Stimulated activated CD4-positive, alpha-beta T cell treated with anti-CD3 and anti-CD28 coated beads, TNF-alpha, amount 100 ng/mL, for 1 hour (primary cell): Measurements from ENCODE around the gene IRAG1.

Experiments used
- DNase-seq, 3 donors: peaks; one replicate each; pipeline ENCODE4 v3.0.0-alpha.2; 2020; ENCODE audit warnings: low read depth in 3 of 3, low spot score in 1 of 3

The IRAG1 gene, protein sequence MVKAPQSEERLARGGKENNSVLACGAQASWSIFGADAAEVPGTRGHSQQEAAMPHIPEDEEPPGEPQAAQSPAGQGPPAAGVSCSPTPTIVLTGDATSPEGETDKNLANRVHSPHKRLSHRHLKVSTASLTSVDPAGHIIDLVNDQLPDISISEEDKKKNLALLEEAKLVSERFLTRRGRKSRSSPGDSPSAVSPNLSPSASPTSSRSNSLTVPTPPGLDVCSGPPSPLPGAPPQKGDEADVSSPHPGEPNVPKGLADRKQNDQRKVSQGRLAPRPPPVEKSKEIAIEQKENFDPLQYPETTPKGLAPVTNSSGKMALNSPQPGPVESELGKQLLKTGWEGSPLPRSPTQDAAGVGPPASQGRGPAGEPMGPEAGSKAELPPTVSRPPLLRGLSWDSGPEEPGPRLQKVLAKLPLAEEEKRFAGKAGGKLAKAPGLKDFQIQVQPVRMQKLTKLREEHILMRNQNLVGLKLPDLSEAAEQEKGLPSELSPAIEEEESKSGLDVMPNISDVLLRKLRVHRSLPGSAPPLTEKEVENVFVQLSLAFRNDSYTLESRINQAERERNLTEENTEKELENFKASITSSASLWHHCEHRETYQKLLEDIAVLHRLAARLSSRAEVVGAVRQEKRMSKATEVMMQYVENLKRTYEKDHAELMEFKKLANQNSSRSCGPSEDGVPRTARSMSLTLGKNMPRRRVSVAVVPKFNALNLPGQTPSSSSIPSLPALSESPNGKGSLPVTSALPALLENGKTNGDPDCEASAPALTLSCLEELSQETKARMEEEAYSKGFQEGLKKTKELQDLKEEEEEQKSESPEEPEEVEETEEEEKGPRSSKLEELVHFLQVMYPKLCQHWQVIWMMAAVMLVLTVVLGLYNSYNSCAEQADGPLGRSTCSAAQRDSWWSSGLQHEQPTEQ

DNA sequence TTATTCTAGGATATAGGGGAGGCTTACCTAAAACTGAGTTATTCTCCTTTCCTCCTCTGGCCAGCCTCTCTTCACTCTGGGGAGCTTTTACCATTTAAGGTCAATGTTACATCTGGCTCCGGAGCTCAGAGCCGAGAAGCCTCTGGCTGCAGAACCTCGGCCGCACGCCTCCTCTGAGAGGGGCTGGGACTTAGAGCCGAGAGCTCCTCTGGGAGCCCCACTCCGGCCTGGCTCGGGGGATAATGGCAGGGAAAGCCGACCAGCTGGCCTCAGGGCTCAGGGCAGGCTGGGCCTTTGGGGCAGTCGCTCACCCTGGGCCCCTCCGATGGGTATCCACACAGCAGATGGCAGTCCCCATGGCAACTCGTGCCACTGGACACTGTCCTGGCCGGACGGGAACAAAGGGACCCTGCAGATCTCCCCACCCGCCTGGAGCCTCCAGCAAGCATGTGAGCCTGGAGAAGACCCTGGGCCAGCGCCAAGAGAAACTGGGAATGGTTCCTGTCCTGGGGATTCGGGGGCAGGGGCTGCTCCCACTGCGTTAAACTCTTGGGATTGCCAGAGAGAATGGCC, at the start of gene IRAG1:
IRAG1 (minus strand) TSS at position 247 of the 573 bp plus-strand sequence; CDS start at position 94, 153 bp downstream.
- DNase-seq: no peak

DNA sequence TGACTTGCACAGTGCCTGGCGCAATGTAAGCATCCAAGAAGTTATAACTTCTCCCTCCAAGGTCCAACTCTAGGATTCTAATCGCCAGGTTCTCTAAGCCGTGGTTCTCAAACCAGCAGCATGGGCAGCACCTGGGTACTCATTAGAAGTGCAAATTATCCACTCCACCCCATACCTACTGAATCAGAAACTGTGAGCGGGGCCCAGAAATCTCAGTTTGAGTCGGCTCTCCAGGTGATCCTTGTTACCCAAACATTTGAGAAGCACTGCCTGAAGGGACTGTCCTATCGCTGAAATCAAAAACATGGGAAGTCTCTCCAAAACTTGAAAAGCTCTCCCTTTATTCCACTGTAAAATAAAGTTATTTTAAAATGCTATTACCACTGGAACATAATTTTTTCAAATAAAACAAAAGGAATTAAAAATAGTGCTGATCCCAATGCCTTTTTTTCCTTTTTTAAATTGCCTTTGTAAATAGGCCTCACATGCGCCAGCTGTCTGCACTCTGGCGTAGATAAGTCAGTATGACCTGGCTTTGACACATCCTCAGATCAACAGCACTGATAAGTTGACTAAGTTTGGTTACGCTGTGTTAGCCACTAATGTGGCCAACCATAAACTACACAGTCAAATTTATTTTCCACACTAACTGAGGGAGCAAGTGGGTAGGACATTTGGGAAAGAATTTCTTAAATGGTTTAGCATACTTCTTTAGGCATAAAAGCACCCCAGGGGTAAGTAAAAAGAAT, 49.1 kb upstream of the IRAG1 start:
- no peak for DNase-seq

DNA sequence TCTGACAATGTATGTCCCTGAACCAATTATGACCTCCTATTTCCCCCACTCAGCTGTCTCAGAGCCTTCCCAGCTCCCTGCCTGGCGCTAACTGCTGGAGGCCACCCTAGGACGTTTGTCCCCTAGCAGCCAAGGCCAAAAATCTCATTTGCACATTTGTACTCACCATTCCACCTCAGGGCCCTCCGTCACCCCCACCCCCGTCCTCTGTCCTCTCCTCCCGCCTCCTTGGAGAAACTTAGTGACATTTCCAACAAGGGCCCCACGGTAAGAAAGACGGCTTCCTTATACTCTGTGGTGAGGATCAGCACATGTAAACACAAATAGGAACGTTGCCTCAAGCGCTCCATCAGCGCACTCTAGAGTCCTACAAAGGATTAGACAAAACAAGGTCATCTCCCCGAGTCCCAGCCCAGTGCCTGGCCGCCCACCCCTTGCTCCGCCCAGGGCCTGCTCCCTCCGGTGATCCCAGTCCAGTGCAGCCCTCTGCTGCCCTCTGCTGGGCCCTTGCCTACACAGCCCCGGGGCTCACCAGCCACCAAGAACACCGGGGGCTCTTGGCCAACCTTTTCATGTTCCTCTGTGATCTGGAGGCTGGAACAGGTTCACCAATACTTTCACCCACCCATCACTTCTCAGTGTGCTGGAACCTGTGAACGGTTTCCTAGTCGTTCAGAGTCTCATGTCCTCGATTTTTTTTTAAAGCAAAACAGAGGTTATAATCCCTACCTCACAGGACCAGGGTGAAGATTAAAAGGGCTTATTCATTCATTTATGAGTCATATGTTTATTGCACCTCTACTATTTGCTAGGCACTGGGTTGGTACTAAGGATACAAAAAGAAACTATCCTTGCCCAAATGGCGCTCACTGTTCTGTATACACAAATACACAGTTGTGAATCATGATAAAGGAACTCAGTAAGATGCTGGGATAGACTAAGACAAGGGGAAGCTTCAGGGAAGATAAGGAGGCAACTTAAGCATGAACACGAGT, 42.2 kb upstream of the IRAG1 start:
- DNase-seq: peak; percentile 55 to 86 (median 67)

DNA sequence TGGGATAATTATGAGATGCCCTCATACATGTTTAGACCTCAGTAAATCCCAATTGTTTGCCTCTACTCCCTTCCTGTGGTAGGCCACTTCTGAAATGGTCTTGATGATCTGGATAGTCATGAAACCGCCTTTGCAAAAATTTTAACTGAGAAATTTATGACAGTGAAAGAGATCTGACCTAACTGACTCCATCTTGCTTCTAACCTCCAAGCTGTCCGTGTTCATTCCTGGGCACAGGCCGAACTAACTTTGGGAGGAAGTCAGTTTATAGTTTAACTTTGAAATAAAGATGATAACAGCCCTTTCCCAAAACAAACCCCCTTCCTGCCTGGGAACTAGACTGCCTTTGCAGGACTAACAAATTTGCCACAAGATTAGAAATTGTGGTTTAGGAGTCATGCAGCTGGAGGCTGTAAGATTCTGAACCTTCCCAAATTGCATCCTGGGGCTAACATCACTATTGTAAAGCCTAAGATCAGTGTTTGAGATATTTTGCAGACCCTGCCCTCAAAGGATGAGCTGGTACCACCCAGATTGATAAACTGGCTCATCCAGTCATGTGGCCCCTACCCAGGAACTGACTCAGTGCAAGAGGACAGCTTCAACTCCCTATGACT, 37.6 kb upstream of the IRAG1 start:
- no peak for DNase-seq

DNA sequence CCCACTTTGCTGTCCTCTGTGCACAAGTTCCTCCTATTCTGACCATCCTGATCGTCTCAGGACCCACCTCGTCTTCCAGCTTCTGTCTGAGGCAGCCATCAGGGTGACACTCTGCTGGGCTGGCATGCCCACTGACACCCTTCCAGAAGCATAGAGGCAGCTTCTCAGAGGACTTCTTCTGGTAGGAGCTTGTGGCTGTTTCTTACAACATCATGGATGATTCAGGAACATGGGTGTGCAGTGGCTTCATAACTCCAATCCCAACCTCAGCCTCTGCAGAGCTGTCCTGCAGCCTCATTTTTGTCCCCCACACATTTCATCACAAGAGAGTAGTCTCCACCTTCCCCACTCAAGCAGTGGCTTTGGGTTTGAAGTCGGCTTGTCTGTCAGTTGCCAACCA, 36.6 kb upstream of the IRAG1 start:
- DNase-seq: no peak

DNA sequence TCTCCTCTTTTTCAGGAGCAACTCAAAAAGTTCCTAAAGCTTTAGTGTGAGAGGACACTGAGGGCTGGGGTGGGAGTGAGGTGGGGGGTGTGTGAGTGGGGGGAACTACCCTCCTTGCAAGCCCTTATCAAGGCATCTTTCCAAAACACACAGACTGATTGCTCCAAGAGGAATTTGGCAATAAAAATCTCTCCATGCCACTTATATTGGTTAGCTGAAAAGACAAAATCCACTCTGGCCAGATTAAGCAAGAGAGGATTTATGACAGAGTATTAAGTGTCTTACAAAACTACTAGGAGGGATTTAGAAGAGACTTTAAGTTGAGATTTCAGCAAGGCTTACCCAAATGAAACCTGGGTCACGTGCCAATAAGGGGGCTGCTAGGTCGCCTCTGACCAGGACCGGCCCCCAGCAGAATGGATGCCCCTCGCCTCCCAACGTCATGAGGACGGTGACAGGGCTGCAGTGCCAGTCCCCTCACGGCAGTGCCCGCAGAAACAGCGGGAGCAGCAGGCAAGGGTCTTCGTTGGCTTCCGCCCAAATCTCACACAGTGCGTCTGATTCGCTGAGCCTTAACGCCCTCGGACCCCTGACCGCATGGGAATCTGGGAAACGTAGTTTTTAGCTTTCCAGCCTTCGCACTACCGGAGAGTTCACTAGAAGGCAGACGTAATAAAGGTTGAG, 35.4 kb upstream of the IRAG1 start:
- DNase-seq: no peak

DNA sequence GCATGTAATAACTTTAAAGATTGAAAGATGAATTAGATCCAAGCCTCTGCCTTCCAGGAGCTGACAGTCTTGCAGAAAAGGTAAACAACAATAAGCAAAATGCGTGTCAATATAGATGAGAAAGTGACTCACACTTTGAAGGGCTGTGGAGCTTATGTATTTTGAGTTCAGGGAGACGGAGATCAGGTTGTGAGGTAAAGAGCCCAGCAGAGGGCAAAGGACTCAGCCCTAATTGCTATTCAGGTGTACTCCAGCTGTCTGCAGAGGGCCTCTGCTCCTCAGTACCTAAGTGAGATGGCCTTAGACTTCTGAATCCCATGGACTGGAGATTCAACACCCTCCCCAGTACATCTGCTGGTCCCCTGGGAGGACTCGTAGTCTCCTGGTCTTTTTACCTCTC, 34.6 kb upstream of the IRAG1 start:
- DNase-seq: no peak

DNA sequence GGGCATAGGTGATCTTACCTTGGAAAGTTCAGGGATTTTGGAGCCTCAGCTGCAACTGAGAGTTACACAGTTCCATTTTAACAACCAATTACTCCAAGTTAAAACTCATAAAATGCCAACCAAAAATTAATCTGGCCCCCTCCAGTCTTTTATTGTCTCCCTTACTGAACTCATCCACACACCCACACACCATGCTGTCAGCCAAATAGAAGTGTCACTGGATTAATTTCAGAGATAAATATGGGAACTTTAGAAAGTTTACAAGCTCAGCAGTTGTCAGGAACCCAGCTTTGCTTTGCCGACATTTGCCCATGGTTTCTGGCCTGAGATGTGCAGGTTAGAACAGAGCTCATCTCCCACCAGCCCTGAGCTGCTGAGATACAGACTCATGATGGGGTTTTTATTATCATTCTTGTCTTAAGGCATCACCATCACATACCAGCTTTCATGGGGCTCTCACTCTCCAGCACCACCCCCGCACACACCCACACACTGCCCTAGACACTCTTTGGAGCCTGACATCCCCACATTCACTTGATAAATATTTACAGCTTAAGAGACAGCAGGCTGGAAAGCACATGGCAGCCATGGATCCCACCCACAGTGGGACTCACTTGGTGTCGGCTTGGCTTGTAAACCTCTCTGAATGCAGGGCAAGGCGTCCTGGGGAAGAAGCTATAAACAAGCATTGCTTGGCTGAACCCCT, 33.7 kb upstream of the IRAG1 start:
- no peak for DNase-seq

DNA sequence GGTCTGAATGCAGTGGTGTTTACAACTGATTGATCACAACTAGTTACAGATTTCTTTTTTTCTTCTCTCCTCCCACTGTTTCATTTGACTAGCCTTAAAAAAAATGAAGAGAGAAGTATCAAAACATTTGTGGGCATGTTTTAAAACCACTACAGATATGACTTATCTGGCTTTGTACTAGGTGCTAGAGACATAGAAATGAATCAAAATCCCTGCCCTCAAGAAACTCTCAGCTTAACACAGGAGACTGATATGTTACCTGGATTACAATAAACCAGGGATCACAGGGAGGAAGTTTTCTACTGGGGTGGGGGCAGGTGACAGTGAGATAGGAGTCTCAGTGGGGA, 32.3 kb upstream of the IRAG1 start:
- no peak for DNase-seq

DNA sequence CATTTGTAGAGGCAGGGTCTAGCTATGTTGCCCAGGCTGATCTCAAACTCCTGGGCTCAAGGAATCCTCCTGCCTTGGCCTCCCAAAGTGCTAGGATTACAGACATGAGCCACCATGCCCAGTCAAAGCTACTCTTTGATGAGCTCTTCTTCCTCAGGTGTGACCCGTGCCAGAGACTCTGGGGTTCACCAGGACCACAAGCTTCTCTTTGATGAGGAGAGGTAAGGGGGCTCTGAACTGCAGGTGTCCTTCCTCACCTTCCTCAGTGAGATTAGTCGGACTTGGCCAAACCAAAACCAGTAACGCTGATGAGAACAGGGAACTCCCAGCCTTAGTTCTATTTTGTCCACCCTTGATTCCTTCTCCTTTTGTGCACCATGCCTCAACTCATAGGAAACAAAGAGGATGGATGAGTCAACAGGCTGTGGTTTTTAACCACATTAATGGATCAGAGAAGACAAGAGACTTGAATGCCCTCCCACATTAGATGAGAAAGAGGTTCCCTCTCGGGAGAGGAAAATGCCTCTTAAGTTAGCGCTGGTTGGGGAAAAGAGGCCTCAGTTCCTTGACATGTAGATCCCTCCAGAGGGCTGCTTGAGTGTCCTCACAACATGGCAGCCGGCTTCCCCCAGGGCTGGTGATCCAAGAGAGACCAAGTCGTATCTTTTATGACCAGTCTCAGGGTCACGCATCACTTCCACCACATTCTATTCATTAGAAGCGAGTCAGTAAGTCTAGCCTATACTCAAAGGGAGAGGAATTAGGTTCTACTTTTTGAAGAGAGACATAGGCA, 31.8 kb upstream of the IRAG1 start:
- no peak for DNase-seq

DNA sequence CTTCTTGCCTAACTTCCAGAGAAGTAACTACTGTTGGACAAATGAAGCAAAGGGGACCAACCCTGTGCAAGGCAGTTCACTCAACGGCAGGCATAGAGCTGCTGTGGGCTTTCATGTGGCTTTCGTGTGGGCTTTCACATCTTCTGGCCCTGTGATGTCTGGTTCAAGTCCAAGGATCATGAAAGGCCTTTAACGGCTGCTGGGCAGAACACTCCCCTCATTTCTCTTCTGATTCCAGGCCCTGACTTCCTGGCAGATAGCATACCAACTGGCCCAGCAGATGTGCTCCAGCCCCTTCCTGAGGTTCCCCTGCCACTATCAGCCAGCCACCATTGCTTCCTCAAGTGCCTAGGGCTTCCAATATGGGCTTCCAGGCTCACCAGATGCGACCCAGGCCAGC, 28.8 kb upstream of the IRAG1 start:
- DNase-seq: no peak

DNA sequence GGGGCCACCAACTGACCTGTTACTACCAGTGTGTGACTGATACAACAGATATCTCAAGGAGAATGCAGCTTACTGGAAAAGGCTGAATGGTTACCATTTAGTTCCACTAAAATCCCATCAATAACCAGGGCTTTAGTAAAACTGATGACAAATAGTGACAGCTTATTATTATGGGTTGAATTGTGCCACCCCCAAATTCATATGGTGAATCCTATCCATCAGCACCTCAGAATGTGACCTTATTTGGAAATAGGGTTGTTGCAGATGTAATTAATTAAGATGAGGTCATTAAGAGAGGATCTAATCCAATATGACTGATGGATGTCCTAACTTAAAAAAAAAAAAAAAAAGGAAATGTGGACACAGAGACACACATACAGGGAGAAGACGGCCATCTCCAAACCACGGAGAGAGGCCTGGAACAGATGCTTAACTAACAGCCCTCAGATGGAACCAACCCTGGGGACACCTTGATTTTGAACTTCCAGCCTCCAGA, 27.4 kb upstream of the IRAG1 start:
- no peak for DNase-seq

DNA sequence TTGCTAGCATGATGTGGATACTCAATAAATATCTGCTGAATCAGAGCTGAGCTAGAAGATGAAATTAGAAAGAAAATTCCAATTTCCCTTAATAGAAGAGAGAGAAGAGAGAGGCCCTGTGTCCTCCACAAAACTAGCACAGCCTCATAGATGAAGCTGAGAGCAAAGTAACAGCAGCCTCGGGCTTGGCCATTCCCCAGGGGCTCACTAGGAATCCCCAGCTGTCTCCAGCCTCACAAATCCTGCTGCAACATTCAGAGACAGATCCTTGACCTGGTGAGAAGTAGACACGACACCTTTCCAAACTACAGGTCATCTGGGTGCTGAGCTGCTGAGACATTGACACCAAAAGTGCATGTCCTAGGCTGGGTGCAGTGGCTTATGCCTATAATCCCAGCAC, 26.1 kb upstream of the IRAG1 start:
- DNase-seq: no peak

DNA sequence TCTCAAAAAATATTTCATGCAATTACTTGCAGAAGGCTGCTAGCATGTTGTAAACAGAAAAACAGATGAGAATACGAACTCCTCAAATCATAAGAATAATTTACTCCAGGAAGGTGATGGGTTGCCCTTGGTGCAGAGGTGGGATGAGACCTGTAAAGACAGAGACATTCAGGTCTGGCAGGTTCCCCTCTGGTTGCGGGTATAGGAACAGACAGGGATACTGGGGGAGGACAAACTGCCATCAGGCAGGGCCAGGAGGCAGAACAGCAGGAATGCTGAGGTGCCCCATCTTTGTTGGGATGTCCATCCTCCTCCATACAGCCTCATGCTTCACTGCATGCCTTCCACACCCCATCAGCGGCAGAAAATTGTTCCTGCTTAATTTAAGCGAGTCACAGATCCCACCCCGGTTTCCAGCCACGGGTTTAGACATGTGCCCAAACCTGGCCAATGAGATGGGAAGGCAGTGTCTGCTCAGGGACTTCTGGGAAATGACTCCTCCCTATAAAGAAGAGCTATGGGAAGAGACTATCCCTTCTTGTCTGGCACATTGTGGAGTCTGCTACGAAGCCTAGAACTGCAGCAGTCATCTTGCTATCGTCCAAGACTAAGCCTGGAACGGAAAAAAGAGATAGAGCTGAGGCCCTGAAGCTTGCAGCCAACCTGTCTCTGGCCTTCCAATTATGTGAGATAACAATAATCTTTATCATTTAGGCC, 23.1 kb upstream of the IRAG1 start:
- DNase-seq: no peak

DNA sequence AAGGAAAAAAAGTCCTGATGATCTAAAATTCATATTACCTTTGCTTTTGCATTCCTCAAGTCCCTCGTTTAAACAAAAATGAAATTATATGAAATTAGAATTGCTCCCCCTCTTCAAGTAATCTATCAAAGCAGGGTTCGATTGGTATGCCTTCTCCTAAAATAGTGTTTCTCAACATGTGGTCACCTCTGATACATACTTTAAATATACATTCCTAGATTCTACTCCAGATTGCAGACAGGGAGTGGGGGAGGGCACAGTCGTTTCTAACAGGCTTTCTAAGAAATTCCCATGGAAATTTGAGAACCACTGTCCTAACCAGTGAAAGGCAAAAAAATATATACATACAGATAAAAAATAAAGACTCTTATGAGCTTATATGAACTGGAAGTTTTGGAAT, 22.6 kb upstream of the IRAG1 start:
- DNase-seq: no peak

DNA sequence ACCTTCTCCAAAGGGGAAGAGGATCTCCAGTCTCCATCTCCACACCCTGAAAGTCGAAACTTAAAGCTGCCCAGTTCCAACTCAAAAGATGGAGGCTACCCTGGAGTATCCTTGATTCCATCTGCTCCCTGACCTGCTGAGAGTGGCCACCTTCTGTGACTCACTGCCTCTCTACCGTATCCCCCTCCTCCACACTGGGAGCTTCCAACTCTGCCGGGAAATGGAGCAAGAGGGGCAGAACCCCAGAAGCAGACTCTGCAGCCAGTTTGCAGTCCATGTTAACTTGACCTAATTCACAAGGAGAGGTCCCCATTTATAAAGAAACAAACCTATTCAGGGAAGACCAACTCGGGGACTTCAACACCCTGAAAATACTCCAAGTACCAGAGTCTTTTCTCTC, 22.0 kb upstream of the IRAG1 start:
- no peak for DNase-seq
